H7 (cell line): Measurements from ENCODE around the gene NRARP. TPM values are rescaled to one million over a fixed set of nuclear protein-coding genes. Genes with fewer than 3 reads are reported as not detected.
"Not testable (repeated sequence)": the region's sequence is repeated elsewhere in the genome, so short reads cannot be mapped to it uniquely, and the experiment has no call there.

ENCODE experiments used
- DNase-seq: peaks from one replicate; pipeline ENCODE4 v3.0.0; 2012
- H3K27me3 ChIP-seq: 2 replicates; pipeline ENCODE4 v1.6.0; 2011; ENCODE audit warnings: mild to moderate bottlenecking, low read length; ENCODE audit not compliant: control insufficient read depth, insufficient read depth
- H3K36me3 ChIP-seq: replicated peaks from 2 replicates; pipeline ENCODE4 v1.5.1; 2011; ENCODE audit warnings: low read length; ENCODE audit not compliant: control insufficient read depth, insufficient read depth
- H3K4me3 ChIP-seq: 2 replicates; pipeline ENCODE4 v1.5.1; 2011; ENCODE audit warnings: low read depth, mild to moderate bottlenecking, control low read depth, low read length, moderate library complexity; ENCODE audit not compliant: insufficient read depth
- total RNA-seq: library from RNA; depleted of rRNA; stranded (reverse); fragments of >200 nt; shearing (Covaris generic); gene quantifications from 2 replicates; pipeline ENCODE4 v1.2.3, GENCODE V29; 2014; rRNA removed

NRARP gene, protein sequence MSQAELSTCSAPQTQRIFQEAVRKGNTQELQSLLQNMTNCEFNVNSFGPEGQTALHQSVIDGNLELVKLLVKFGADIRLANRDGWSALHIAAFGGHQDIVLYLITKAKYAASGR
- 27.7 and 34.8 TPM in 2 replicates for total RNA-seq

- H3K36me3 ChIP-seq: no peaks in the 10 kb centered on the region
- peak within 1 kb of the TSS; percentile 95 for H3K4me3 ChIP-seq
- DNase-seq: peak; percentile 99
- peaks cover 11% of the 10 kb centered on the region for H3K27me3 ChIP-seq
Measured at GRCh38 chr9:137302118-137302448, at the start of gene NRARP. NRARP (minus strand) TSS chr9:137302271; CDS start chr9:137301928, 343 bp downstream.

GRCh38 chr9:137350696-137351584 is 48.9 kb upstream of the NRARP start:
- Histone ChIP-seq H3K36me3 (no peaks in the 10 kb centered on the region), H3K4me3 (no peak overlapping the region), H3K27me3 (no peaks in the 10 kb centered on the region)
- peak; percentile 46 for DNase-seq

DNA sequence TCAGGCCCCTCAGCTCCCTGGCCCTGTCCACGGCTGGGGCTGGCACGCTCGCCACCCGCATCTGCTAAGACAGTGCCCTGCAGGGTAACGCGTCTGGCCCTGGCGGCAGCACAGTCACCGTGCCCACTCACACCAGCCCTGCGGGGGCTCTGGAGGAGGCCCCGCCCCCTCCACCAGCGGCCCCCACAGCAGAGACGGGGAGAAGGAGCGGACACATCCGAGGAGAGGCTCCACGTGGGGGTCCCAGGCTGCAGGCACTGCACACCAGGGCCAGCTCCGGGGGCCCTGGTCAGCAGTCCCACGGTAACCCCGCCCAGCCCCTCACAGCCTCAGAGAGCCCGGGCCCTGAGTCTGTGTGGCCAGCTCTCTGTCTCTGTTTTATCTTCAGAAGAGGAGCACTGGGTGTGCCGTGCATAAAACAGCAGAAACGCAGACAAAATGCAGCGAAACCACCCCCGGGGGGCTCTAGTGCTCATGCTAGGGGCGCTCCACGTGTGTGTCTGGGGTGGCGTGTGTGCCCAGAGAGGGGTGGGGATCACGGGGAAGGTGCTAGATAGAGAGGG is 47.5 kb upstream of the NRARP start:
- H3K4me3 ChIP-seq: no peak overlapping the region
- H3K36me3 ChIP-seq: no peaks in the 10 kb centered on the region
- peak; percentile 34 for DNase-seq
- H3K27me3 ChIP-seq: no peaks in the 10 kb centered on the region

- Histone ChIP-seq H3K4me3 (no peak overlapping the region), H3K27me3 (no peaks in the 10 kb centered on the region), H3K36me3 (no peaks in the 10 kb centered on the region)
- peak; percentile 40 for DNase-seq
Measured at GRCh38 chr9:137348769-137349470, 46.8 kb upstream of the NRARP start.

DNA sequence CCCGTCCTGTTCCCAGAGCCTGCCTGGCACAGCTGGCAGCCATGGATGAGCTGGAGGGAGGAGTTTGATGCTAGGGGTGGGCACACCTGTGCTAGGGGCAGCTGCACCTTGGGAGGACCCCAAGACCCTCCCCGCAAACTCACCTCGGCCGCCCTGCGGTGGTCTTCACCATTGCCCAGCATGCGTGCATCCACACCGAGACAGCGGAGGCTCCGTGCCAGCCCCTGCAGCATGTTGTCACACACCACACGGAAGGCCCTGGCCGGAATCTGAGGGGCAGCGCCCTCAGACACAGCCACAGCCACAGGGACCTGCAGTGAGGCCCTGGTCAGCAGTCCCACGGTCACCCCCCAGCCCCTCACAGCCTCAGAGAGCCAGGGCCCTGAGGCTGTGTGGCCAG is 45.9 kb upstream of the NRARP start:
- no peak overlapping the region for H3K4me3 ChIP-seq
- no peak for DNase-seq
- no peaks in the 10 kb centered on the region for H3K27me3 ChIP-seq
- no peaks in the 10 kb centered on the region for H3K36me3 ChIP-seq

GRCh38 chr9:137342482-137342881 is 40.4 kb upstream of the NRARP start:
- DNase-seq: no peak
- Histone ChIP-seq H3K36me3 (no peaks in the 10 kb centered on the region), H3K4me3 (no peak overlapping the region), H3K27me3 (no peaks in the 10 kb centered on the region)

- Histone ChIP-seq H3K4me3 (no peak overlapping the region), H3K27me3 (no peaks in the 10 kb centered on the region), H3K36me3 (no peaks in the 10 kb centered on the region)
- DNase-seq: no peak
Measured at GRCh38 chr9:137341227-137341626, 39.2 kb upstream of the NRARP start.

- H3K36me3 ChIP-seq, DNase-seq, H3K4me3 ChIP-seq, H3K27me3 ChIP-seq: not testable (repeated sequence)
Measured at GRCh38 chr9:137339908-137340462, 37.9 kb upstream of the NRARP start.

- Histone ChIP-seq H3K27me3 (no peaks in the 10 kb centered on the region), H3K4me3 (no peak overlapping the region), H3K36me3 (no peaks in the 10 kb centered on the region)
- no peak for DNase-seq
Measured at GRCh38 chr9:137339045-137339907, 37.2 kb upstream of the NRARP start.

- Histone ChIP-seq H3K36me3 (no peaks in the 10 kb centered on the region), H3K4me3 (no peak overlapping the region), H3K27me3 (no peaks in the 10 kb centered on the region)
- no peak for DNase-seq
Measured at GRCh38 chr9:137336735-137337134, 34.7 kb upstream of the NRARP start.

DNA sequence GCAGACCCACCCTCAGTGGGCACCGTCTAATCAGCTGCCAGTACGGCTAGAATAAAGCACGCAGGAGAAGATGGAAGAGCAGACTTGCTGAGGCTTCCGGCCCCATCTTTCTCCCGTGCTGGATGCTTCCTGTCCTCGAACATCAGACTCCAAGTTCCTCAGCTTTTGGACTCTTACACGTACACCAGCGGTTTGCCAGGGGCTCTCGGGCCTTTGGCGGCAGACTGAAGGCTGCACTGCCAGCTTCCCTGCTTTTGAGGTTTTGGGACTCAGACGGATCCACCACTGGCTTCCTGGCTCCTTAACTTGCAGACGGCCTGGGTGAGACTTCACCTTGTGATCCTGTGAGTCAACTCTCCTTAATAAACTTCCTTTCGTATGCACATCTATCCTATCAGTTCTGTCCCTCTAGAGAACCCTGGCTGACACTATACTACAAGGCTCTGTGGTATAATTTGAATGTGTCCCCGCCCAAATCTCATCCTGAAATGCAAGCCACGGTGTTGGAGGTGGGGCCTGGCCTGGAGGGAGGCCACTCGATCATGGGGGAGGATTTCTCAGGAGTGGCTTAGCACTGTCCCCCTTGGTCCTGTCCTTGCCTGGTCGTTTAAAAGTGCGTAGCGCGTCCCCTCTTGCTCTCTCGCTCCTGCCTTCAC is 31.1 kb upstream of the NRARP start:
- no peak overlapping the region for H3K4me3 ChIP-seq
- no peaks in the 10 kb centered on the region for H3K27me3 ChIP-seq
- no peaks in the 10 kb centered on the region for H3K36me3 ChIP-seq
- no peak for DNase-seq

DNA sequence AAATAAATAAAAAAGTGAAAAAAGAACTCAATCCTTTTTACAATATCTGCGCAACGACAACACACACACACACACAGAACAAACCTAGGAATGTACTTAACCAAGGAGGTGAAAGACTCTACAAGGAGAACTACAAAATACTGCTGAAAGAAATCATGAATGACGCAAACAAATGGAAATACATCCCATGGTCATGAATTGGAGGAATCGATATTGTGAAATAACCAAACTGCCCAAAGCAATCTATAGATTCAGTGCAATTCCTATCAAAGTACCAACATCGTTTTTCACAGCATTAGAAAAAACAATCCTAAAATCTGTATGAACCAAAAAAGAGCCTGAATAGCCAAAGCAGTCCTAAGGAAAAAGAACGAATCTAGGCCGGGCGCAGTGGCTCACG is 29.9 kb upstream of the NRARP start:
- no peaks in the 10 kb centered on the region for H3K36me3 ChIP-seq
- H3K27me3 ChIP-seq: no peaks in the 10 kb centered on the region
- DNase-seq: no peak
- no peak overlapping the region for H3K4me3 ChIP-seq

DNA sequence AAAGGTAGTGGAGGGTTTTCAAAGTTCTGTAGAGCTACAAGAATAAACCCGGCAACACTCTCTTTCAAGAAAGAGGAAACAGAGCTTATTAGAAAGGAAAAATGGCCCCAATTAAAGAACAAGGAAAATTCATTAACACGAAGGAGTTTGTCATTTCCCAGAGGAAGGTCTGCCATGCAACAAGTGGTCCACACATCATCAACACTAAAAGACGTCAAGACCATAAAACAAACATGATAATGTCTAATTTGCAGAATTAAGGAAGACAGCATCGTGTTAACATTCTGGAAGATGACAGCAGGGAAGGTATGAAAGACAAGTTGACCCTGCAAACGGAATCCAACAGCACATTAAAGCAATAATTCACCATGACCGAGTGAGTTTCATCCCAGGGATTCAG is 28.6 kb upstream of the NRARP start:
- Histone ChIP-seq H3K36me3 (no peaks in the 10 kb centered on the region), H3K4me3 (no peak overlapping the region)
- no peak for DNase-seq

More for the DNA sequence above, 28.6 kb upstream of the NRARP start:
- no peaks in the 10 kb centered on the region for H3K27me3 ChIP-seq
